Neural progenitor cell (in vitro differentiated cells): Measurements from ENCODE around the gene TMEM74B. TPM values are rescaled to one million over a fixed set of nuclear protein-coding genes. Genes with fewer than 3 reads are reported as not detected.

Source experiments
- DNase-seq: peaks from one replicate; pipeline ENCODE4 v3.0.0-alpha.2; 2016; ENCODE audit warnings: low spot score
- H2AFZ ChIP-seq: fragments of 200-600 bp; sonication (generic); replicated peaks from 2 replicates; pipeline ENCODE4 v1.6.1; 2016; ENCODE audit warnings: antibody characterized with exemption
- H3F3A ChIP-seq: fragments of 200-600 bp; sonication (generic); 2 replicates; pipeline ENCODE4 v1.6.1; 2016; ENCODE audit warnings: antibody characterized with exemption, low read depth
- H3K27ac ChIP-seq: fragments of 200-600 bp; sonication (generic); 2 replicates; pipeline ENCODE4 v1.5.1; 2016; ENCODE audit warnings: mild to moderate bottlenecking
- H3K27me3 ChIP-seq: fragments of 200-600 bp; sonication (generic); 2 replicates; pipeline ENCODE4 v1.6.1; 2016; ENCODE audit warnings: mild to moderate bottlenecking, moderate library complexity
- H3K36me3 ChIP-seq: fragments of 200-600 bp; sonication (generic); 2 replicates; pipeline ENCODE4 v1.5.1; 2016
- H3K4me1 ChIP-seq: fragments of 200-600 bp; sonication (generic); 2 replicates; pipeline ENCODE4 v1.6.1; 2016; ENCODE audit warnings: mixed run types
- H3K4me2 ChIP-seq: fragments of 200-600 bp; sonication (generic); 2 replicates; pipeline ENCODE4 v1.6.1; 2016
- H3K4me3 ChIP-seq: fragments of 200-600 bp; sonication (generic); 2 replicates; pipeline ENCODE4 v1.5.1; 2016
- H3K79me2 ChIP-seq: fragments of 200-600 bp; sonication (generic); 2 replicates; pipeline ENCODE4 v1.6.1; 2016; ENCODE audit warnings: low read depth
- H3K9ac ChIP-seq: fragments of 200-600 bp; sonication (generic); 2 replicates; pipeline ENCODE4 v1.6.1; 2016
- H3K9me3 ChIP-seq: fragments of 200-600 bp; sonication (generic); 2 replicates; pipeline ENCODE4 v1.5.1; 2016; ENCODE audit warnings: low read depth
- H4K20me1 ChIP-seq: fragments of 200-600 bp; sonication (generic); 2 replicates; pipeline ENCODE4 v1.6.1; 2016; ENCODE audit warnings: low read depth
- H3K27ac Mint-ChIP-seq: 3 replicates; pipeline ENCODE4 v1.8.0; 2021; ENCODE audit warnings: mixed read lengths
- H3K27me3 Mint-ChIP-seq: 2 replicates; pipeline ENCODE4 v1.8.0; 2022; ENCODE audit warnings: low read depth, mild to moderate bottlenecking, inconsistent platforms, moderate library complexity, mixed read lengths; ENCODE audit not compliant: insufficient read depth
- H3K36me3 Mint-ChIP-seq: 3 replicates; pipeline ENCODE4 v1.8.0; 2021; ENCODE audit warnings: mixed read lengths
- H3K4me1 Mint-ChIP-seq: 3 replicates; pipeline ENCODE4 v1.8.0; 2021; ENCODE audit warnings: mixed read lengths
- H3K4me3 Mint-ChIP-seq: 3 replicates; pipeline ENCODE4 v1.8.0; 2021; ENCODE audit warnings: mild to moderate bottlenecking, moderate library complexity, mixed read lengths
- H3K9me3 Mint-ChIP-seq: 3 replicates; pipeline ENCODE4 v1.8.0; 2020; ENCODE audit warnings: mixed read lengths
- EZH2 ChIP-seq: fragments of 200-600 bp; sonication (generic); IDR thresholded peaks from 2 replicates; pipeline ENCODE4 v1.6.1; 2017; ENCODE audit warnings: antibody characterized with exemption, mild to moderate bottlenecking, moderate library complexity
- EZH2phosphoT487 ChIP-seq: fragments of 200-600 bp; sonication (generic); IDR thresholded peaks from 2 replicates; pipeline ENCODE4 v1.6.1; 2017; ENCODE audit warnings: antibody characterized with exemption
- total RNA-seq: library from RNA; depleted of rRNA; stranded (reverse); fragments of >200 nt; gene quantifications from 2 replicates; pipeline ENCODE4 v1.2.3, GENCODE V29; 2015; ENCODE audit warnings: low replicate concordance
- TF ChIP-seq, protein P1 (sequence below): fragments of 200-600 bp; sonication (generic); IDR thresholded peaks from 2 replicates; pipeline ENCODE4 v1.5.1; 2017; ENCODE audit warnings: antibody characterized with exemption, mild to moderate bottlenecking

Gene TMEM74B
- total RNA-seq, 1 donor from 2014 or later = 2.5 TPM

DNA sequence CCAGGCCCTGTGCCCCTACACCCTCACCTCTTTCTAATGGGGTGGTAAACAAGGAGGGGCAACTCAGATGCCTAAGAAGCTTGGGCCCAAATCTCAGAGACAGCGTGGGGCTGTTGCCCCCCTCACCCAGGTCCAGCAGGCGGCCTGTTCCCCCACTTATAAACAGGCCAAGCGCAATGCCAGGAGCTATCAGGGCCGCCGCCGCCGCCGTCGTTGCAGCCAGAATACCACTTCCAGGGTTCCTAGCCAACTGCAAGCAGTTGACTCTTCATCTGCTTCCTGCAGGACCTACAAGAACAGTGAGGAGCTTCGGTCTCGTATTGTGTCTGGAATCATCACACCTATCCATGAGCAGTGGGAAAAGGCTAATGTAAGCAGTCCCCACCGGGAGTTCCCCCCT lies 49.9 kb downstream of the TMEM74B start:
- Histone ChIP-seq H3K4me1 (no peaks in the 10 kb centered on the region), H2AFZ (no peak overlapping the region), H3K27me3 (no peaks in the 10 kb centered on the region), H3K9me3 (no peaks in the 10 kb centered on the region), H3K4me3 (no peak overlapping the region), H3K79me2 (peaks cover 10% of the 10 kb centered on the region), H3K9ac (no peak overlapping the region), H4K20me1 (no peaks in the 10 kb centered on the region), H3K4me2 (no peak overlapping the region), H3K27ac (no peak overlapping the region), H3K36me3 (peaks cover 13% of the 10 kb centered on the region), H3F3A (no peaks in the 10 kb centered on the region)
- H3K27ac Mint-ChIP-seq = no peak overlapping the region
- TF ChIP-seq, protein P1, sequence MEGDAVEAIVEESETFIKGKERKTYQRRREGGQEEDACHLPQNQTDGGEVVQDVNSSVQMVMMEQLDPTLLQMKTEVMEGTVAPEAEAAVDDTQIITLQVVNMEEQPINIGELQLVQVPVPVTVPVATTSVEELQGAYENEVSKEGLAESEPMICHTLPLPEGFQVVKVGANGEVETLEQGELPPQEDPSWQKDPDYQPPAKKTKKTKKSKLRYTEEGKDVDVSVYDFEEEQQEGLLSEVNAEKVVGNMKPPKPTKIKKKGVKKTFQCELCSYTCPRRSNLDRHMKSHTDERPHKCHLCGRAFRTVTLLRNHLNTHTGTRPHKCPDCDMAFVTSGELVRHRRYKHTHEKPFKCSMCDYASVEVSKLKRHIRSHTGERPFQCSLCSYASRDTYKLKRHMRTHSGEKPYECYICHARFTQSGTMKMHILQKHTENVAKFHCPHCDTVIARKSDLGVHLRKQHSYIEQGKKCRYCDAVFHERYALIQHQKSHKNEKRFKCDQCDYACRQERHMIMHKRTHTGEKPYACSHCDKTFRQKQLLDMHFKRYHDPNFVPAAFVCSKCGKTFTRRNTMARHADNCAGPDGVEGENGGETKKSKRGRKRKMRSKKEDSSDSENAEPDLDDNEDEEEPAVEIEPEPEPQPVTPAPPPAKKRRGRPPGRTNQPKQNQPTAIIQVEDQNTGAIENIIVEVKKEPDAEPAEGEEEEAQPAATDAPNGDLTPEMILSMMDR = no peak
- TF ChIP-seq EZH2 (no peak), EZH2phosphoT487 (no peak)
- no peak for DNase-seq
- H3K36me3 Mint-ChIP-seq = peaks cover 41% of the 10 kb centered on the region
- H3K9me3 Mint-ChIP-seq = peaks cover 5% of the 10 kb centered on the region
- H3K4me3 Mint-ChIP-seq = no peak overlapping the region
- peaks cover 2% of the 10 kb centered on the region for H3K27me3 Mint-ChIP-seq
- peaks cover 14% of the 10 kb centered on the region for H3K4me1 Mint-ChIP-seq

DNA sequence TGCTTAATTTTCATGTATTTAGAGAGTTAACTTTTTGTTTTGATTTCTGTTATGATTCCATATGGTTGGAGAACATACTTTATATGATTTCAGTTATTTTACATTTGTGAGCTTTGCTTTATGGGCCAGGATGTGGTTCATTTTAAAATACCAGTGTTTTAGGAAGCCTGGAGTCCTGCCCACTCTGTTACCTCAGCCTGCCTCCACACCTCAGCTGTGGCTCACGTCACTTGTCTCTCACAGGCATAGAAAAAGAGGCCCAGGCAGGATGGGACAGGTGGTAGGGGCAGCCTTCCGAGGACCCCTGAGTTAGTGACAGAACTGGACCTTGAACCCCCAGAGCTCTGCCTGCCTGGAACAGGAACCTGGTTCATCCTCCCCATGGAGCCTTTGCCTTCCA lies 50.4 kb downstream of the TMEM74B start:
- Mint-ChIP-seq H3K4me3 (no peak overlapping the region), H3K36me3 (peaks cover 42% of the 10 kb centered on the region), H3K27ac (no peak overlapping the region), H3K4me1 (peaks cover 14% of the 10 kb centered on the region), H3K27me3 (peaks cover 2% of the 10 kb centered on the region), H3K9me3 (peaks cover 5% of the 10 kb centered on the region)
- TF ChIP-seq EZH2phosphoT487 = no peak
- TF ChIP-seq, protein P1 = no peak
- no peak for TF ChIP-seq EZH2
- Histone ChIP-seq H4K20me1 (no peaks in the 10 kb centered on the region), H3K9me3 (no peaks in the 10 kb centered on the region), H3K9ac (no peak overlapping the region), H3K4me1 (no peaks in the 10 kb centered on the region), H3K79me2 (peaks cover 10% of the 10 kb centered on the region), H3K4me2 (no peak overlapping the region), H3K4me3 (no peak overlapping the region), H3K36me3 (peaks cover 16% of the 10 kb centered on the region), H3F3A (no peaks in the 10 kb centered on the region), H3K27ac (no peak overlapping the region), H2AFZ (no peak overlapping the region), H3K27me3 (no peaks in the 10 kb centered on the region)
- DNase-seq = no peak

- Histone ChIP-seq H3K36me3 (peaks cover 16% of the 10 kb centered on the region), H4K20me1 (no peaks in the 10 kb centered on the region), H3K27ac (no peak overlapping the region), H3F3A (no peaks in the 10 kb centered on the region), H3K4me3 (no peak overlapping the region), H2AFZ (no peak overlapping the region), H3K9ac (no peak overlapping the region), H3K79me2 (peaks cover 10% of the 10 kb centered on the region), H3K4me1 (no peaks in the 10 kb centered on the region), H3K4me2 (no peak overlapping the region), H3K9me3 (no peaks in the 10 kb centered on the region), H3K27me3 (no peaks in the 10 kb centered on the region)
- H3K27me3 Mint-ChIP-seq = no peaks in the 10 kb centered on the region
- peaks cover 14% of the 10 kb centered on the region for H3K4me1 Mint-ChIP-seq
- peaks cover 52% of the 10 kb centered on the region for H3K36me3 Mint-ChIP-seq
- TF ChIP-seq EZH2 = no peak
- TF ChIP-seq, protein P1 = no peak
- TF ChIP-seq EZH2phosphoT487 = no peak
- no peak overlapping the region for H3K4me3 Mint-ChIP-seq
- peaks cover 5% of the 10 kb centered on the region for H3K9me3 Mint-ChIP-seq
- DNase-seq = no peak
- H3K27ac Mint-ChIP-seq = peak overlapping the region; percentile 84
Measured at GRCh38 chr20:1131354-1131753, 53.4 kb downstream of the TMEM74B start.
